Stimulated activated naive CD4-positive, alpha-beta T cell treated with Interleukin-2 at 50 U/mL for 16 hours (primary cell): ENCODE measurements around the gene ANK2.
"Not testable (repeated sequence)": the region's sequence is repeated elsewhere in the genome, so short reads cannot be mapped to it uniquely, and the experiment has no call there.

Experiments
- DNase-seq: peaks from one replicate; lab custom pipeline; 2025; lab: John Stamatoyannopoulos, UW

Gene ANK2

GRCh38 chr4:113052379-113052951 lies 3.0 kb downstream of the ANK2 start:
- DNase-seq = no peak

GRCh38 chr4:113053883-113054282 lies 4.4 kb downstream of the ANK2 start:
- DNase-seq = no peak

GRCh38 chr4:113056318-113056717 lies 6.9 kb downstream of the ANK2 start:
- no peak for DNase-seq

GRCh38 chr4:113057891-113058290 lies 8.4 kb downstream of the ANK2 start:
- no peak for DNase-seq

GRCh38 chr4:113059449-113060182 lies 10.2 kb downstream of the ANK2 start:
- DNase-seq = no peak

- no peak for DNase-seq
These were observed 11.4 kb downstream of the ANK2 start for GRCh38 chr4:113060853-113061252.

GRCh38 chr4:113064244-113064643 lies 14.8 kb downstream of the ANK2 start:
- DNase-seq = no peak

- DNase-seq = no peak
These were observed 16.2 kb downstream of the ANK2 start for GRCh38 chr4:113065629-113066028.

GRCh38 chr4:113068771-113069170 lies 19.3 kb downstream of the ANK2 start:
- DNase-seq = not testable (repeated sequence)

GRCh38 chr4:113069212-113069892 lies 19.9 kb downstream of the ANK2 start:
- DNase-seq = no peak

- no peak for DNase-seq
These were observed 21.3 kb downstream of the ANK2 start for GRCh38 chr4:113070755-113071154.

- DNase-seq = no peak
These were observed 21.8 kb downstream of the ANK2 start for GRCh38 chr4:113071274-113071673.

- DNase-seq = no peak
These were observed 22.4 kb downstream of the ANK2 start for GRCh38 chr4:113071805-113072204.

- no peak for DNase-seq
These were observed 24.1 kb downstream of the ANK2 start for GRCh38 chr4:113073451-113074005.

- no peak for DNase-seq
These were observed 28.1 kb downstream of the ANK2 start for GRCh38 chr4:113077575-113077974.

GRCh38 chr4:113078066-113078465 lies 28.6 kb downstream of the ANK2 start:
- DNase-seq = no peak

- no peak for DNase-seq
These were observed 30.6 kb downstream of the ANK2 start for GRCh38 chr4:113080050-113080449.

GRCh38 chr4:113080624-113081023 lies 31.2 kb downstream of the ANK2 start:
- no peak for DNase-seq

GRCh38 chr4:113083346-113083745 lies 33.9 kb downstream of the ANK2 start:
- DNase-seq = no peak

- no peak for DNase-seq
These were observed 36.8 kb downstream of the ANK2 start for GRCh38 chr4:113086172-113086695.

GRCh38 chr4:113088050-113088449 lies 38.6 kb downstream of the ANK2 start:
- no peak for DNase-seq

GRCh38 chr4:113090954-113091353 lies 41.5 kb downstream of the ANK2 start:
- no peak for DNase-seq

GRCh38 chr4:113094331-113094730 lies 44.9 kb downstream of the ANK2 start:
- DNase-seq = no peak
